Thoracic aorta (tissue), 2 donors: ENCODE data around the gene SELE. TPM values are rescaled to one million over a fixed set of nuclear protein-coding genes. Genes with fewer than 3 reads are reported as not detected.
"Not testable (repeated sequence)": the region's sequence is repeated elsewhere in the genome, so short reads cannot be mapped to it uniquely, and the experiment has no call there.

Source experiments
- ATAC-seq: fragments of 150-250 bp; one replicate; pipeline ENCODE4 v1.8.0; 2017; ENCODE audit warnings: low read depth; ENCODE audit not compliant: insufficient number of reproducible peaks, low FRiP score
- DNase-seq: peaks from one replicate; pipeline ENCODE4 v3.0.0-alpha.2; 2020; ENCODE audit warnings: low spot score
- H3K27ac ChIP-seq, 2 donors: fragments of 200-600 bp; sonication (generic); 1 replicate in 1 of 2; 2 replicates in 1 of 2; pipeline ENCODE4 v1.5.1; 2016; ENCODE audit warnings: mild to moderate bottlenecking in 2 of 2, moderate library complexity in 2 of 2
- H3K27me3 ChIP-seq: fragments of 200-600 bp; sonication (generic); replicated peaks from 2 replicates; pipeline ENCODE4 v1.6.0; 2016; ENCODE audit warnings: mild to moderate bottlenecking; ENCODE audit not compliant: insufficient read depth
- H3K36me3 ChIP-seq: fragments of 200-600 bp; sonication (generic); one replicate; pipeline ENCODE4 v1.5.1; 2016
- H3K4me1 ChIP-seq, 2 donors: fragments of 200-600 bp; sonication (generic); 1 replicate in 1 of 2; 2 replicates in 1 of 2; pipeline versions ENCODE4 v1.5.1 to v1.6.0; 2016; ENCODE audit warnings: low read depth in 2 of 2, mild to moderate bottlenecking in 1 of 2; ENCODE audit not compliant: control insufficient read depth in 1 of 2
- H3K4me3 ChIP-seq: fragments of 200-600 bp; sonication (generic); 2 replicates; pipeline ENCODE4 v1.5.1; 2016; ENCODE audit warnings: mild to moderate bottlenecking
- H3K9me3 ChIP-seq: fragments of 200-600 bp; sonication (generic); 2 replicates; pipeline ENCODE4 v1.5.1; 2016
- total RNA-seq, 2 donors: library from RNA; depleted of rRNA; stranded (reverse); fragments of >200 nt; gene quantifications; one replicate each; pipeline versions ENCODE4 v1.1.0 to v1.2.3, GENCODE V29; 2016
- TF ChIP-seq, protein P1 (sequence below): fragments of 200-600 bp; sonication (generic); IDR thresholded peaks from one replicate; pipeline ENCODE4 v1.5.1; 2019; ENCODE audit warnings: antibody characterized with exemption

SELE gene
- total RNA-seq, 2 donors from 2014 or later: 3.4 to 28.8 TPM

DNA sequence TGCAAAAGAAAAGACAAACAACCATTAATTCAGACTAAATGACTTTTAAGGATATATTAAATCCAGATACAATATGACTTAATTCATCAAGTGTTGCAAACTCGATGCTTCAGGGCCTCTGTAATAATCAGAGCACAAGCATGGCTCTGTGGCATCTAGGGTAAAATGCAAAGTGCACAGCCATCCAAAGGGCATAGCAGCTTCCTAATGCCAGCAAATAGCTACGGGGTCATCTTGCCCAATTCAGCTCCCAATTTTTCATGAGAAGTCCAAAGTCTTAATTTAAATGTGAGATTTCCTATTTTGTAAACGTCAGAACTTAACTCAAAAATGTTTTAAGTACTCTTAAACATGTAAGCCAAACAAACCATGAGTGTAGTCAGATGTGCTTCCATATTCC lies 7.9 kb downstream of the SELE start:
- TF ChIP-seq, protein P1, sequence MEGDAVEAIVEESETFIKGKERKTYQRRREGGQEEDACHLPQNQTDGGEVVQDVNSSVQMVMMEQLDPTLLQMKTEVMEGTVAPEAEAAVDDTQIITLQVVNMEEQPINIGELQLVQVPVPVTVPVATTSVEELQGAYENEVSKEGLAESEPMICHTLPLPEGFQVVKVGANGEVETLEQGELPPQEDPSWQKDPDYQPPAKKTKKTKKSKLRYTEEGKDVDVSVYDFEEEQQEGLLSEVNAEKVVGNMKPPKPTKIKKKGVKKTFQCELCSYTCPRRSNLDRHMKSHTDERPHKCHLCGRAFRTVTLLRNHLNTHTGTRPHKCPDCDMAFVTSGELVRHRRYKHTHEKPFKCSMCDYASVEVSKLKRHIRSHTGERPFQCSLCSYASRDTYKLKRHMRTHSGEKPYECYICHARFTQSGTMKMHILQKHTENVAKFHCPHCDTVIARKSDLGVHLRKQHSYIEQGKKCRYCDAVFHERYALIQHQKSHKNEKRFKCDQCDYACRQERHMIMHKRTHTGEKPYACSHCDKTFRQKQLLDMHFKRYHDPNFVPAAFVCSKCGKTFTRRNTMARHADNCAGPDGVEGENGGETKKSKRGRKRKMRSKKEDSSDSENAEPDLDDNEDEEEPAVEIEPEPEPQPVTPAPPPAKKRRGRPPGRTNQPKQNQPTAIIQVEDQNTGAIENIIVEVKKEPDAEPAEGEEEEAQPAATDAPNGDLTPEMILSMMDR: no peak
- no peaks in the 10 kb centered on the region for H3K36me3 ChIP-seq
- ATAC-seq (no peak), DNase-seq (no peak)
- no peaks in the 10 kb centered on the region for H3K9me3 ChIP-seq
- no peaks in the 10 kb centered on the region for H3K27me3 ChIP-seq
- H3K27ac ChIP-seq: no peak overlapping the region
- no peaks in the 10 kb centered on the region for H3K4me1 ChIP-seq
- H3K4me3 ChIP-seq: no peak overlapping the region

DNA sequence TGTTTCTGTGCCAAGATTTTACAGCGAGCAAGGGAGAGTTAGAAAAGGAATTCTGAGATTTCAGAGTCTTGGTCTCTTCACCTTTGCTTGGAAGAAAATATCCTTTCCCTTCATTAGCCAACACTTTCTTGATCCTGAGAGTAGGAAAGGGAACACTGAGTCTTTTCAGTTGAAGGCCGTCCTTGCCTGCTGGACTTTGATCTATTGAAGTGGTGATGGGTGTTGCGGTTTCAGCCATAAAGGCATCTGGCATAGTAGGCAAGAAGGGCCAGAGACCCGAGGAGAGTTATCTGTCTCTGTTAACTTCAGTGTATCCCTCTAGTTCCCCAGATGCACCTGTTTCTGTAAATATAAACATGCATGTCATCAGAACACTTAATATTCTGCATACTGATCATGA lies 9.7 kb downstream of the SELE start:
- TF ChIP-seq, protein P1: no peak
- no peak overlapping the region for H3K27ac ChIP-seq
- DNase-seq (no peak), ATAC-seq (no peak)
- H3K9me3 ChIP-seq: no peaks in the 10 kb centered on the region
- H3K4me3 ChIP-seq: no peak overlapping the region
- H3K27me3 ChIP-seq: no peaks in the 10 kb centered on the region
- no peaks in the 10 kb centered on the region for H3K36me3 ChIP-seq
- no peaks in the 10 kb centered on the region for H3K4me1 ChIP-seq

DNA sequence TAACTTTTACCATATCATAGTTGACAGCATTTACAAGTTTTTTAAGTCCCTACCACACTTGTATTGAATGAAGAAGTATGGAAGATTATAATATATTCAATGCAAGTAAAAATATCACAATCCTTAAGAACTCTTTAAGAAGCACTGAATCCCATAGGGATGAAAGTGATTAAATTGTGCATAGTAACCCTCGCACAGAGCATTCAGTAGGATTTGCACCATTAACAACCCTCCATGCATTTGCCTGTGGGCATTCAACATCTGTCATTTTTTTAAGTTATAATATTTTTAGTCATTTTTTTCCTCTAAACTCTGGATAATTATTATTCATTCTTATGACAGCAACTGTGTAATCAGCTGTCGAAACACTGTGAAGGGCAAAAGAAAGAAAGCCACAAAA lies 10.1 kb downstream of the SELE start:
- Histone ChIP-seq H3K9me3 (no peaks in the 10 kb centered on the region), H3K27me3 (no peaks in the 10 kb centered on the region), H3K4me1 (no peaks in the 10 kb centered on the region), H3K4me3 (no peak overlapping the region), H3K27ac (no peak overlapping the region), H3K36me3 (no peaks in the 10 kb centered on the region)
- DNase-seq (no peak), ATAC-seq (no peak)
- TF ChIP-seq, protein P1: no peak

DNA sequence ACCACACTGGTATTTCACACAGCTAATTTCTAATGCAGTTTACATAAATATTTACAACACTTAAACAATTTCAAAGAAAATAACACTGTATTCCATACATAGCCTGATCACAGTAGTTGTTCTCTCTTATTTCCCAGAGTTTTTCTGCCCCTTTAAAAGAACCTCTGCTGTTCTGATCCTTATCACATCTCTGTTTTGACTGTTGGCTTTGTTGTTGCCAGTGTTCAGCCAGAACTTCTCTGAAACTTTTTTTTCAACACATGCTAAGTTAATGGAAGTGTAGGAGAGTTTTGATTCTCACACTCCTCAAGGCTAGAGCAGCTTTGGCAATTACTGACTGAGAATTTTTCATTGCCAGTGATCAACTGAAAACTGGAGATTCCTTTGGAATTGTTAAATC lies 11.1 kb downstream of the SELE start:
- no peaks in the 10 kb centered on the region for H3K36me3 ChIP-seq
- no peaks in the 10 kb centered on the region for H3K27me3 ChIP-seq
- H3K27ac ChIP-seq: no peak overlapping the region

DNA sequence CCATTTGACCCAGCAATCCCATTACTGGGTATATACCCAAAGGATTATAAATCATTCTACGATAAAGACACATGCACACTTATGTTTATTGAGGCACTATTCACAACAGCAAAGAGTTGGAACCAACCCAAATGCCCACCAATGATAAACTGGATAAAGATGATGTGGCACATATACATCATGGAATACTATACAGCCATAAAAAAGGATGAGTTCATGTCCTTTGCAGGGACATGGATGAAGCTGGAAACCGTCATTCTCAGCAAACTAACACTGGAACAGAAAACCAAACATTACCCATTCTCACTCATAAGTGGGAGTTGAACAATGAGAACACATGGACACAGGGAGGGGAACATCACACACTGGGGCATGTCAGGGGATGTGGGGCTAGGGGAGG lies 18.8 kb downstream of the SELE start:
- DNase-seq, H3K4me1 ChIP-seq, H3K9me3 ChIP-seq, H3K27me3 ChIP-seq, H3K4me3 ChIP-seq, H3K27ac ChIP-seq, H3K36me3 ChIP-seq, ATAC-seq: not testable (repeated sequence)

More for the DNA sequence above, 11.1 kb downstream of the SELE start:
- no peaks in the 10 kb centered on the region for H3K9me3 ChIP-seq
- H3K4me1 ChIP-seq: no peaks in the 10 kb centered on the region
- DNase-seq (no peak), ATAC-seq (no peak)
- TF ChIP-seq, protein P1: no peak
- no peak overlapping the region for H3K4me3 ChIP-seq

DNA sequence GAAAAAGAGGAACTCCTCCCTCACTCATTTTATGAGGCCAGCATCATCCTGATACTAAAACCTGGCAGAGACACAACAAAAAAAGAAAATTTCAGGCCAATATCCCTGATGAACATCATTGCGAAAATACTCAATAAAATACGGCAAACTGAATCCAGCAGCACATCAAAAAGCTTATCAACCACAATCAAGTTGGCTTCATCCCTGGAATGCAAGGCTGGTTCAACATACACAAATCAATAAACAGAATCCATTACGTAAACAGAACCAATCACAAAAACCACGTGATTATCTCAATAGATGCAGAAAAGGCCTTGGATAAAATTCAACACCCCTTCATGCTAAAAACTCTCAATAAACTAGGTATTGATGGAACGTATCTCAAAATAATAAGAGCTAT lies 20.8 kb downstream of the SELE start:
- not testable (repeated sequence) for ATAC-seq, H3K27ac ChIP-seq, H3K36me3 ChIP-seq, H3K9me3 ChIP-seq, H3K27me3 ChIP-seq, DNase-seq, H3K4me1 ChIP-seq, H3K4me3 ChIP-seq
